ENCODE measurements around the gene LRMDA. TPM values are rescaled to one million over a fixed set of nuclear protein-coding genes. Genes with fewer than 3 reads are reported as not detected.

LRMDA gene
- total RNA-seq, 4 donors from 2014 or later = 1.4 to 23.1 (median 3.6) TPM

DNA sequence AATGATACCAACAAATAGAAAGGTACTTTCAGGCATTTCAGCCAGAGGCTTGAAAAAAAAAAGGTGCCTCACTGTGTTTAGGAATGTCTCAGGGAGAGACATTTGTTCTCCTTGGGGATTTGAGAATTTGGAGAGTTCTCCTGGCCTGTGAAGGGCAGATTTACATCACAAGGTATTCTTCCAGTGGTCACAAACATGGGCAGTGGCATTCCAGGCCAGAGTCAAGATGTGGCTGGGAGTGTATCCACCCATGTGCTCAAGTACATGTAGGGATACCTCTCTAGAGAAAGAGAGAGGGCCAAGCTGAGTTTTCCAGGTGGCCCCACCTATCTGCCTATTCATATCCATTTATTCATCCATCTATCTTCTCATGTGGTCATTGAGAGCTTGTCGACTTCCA, 253.8 kb downstream of the LRMDA start:
- no peak overlapping the region for H3K27ac ChIP-seq
- no peak for DNase-seq

DNA sequence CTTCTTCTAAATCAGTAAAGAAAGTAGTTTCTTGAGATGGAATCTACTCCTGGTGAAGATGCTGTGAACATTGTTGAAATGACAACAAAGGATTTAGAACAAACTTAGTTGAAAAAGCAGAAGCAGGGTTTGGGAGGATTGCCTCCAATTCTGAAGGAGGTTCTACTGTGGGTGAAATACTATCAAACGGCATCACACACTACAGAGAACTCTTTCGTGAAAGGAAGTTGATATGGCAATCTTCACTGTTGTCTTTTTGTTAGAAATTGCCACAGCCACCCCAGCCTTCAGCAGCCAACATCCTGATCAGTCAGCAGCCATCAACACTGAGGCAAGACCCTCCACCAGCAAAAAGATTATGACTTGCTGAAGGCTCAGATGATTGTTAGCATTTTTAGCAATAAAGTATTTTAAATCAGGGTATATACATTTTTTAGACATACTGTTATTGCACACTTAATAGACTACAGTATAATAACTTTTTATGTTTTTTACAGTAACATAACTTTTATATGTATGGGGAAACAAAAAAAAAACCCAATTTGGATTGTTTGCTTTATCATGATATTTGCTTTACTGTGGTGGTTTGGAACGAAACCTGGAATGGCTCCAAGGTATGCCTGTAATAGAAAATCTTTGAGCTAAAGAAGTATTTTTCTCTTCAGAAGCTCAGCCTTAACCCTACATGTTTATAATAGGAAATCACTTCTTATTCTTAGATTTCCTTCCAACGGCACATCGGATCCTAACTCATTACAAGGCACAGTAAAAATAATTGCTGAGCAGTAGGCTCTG, 257.3 kb downstream of the LRMDA start:
- no peak overlapping the region for H3K4me3 ChIP-seq
- no peak overlapping the region for H3K27ac ChIP-seq
- no peak for TF ChIP-seq POLR2A (IDR thresholded peaks at IDR 0.05)
- TF ChIP-seq, protein P1, sequence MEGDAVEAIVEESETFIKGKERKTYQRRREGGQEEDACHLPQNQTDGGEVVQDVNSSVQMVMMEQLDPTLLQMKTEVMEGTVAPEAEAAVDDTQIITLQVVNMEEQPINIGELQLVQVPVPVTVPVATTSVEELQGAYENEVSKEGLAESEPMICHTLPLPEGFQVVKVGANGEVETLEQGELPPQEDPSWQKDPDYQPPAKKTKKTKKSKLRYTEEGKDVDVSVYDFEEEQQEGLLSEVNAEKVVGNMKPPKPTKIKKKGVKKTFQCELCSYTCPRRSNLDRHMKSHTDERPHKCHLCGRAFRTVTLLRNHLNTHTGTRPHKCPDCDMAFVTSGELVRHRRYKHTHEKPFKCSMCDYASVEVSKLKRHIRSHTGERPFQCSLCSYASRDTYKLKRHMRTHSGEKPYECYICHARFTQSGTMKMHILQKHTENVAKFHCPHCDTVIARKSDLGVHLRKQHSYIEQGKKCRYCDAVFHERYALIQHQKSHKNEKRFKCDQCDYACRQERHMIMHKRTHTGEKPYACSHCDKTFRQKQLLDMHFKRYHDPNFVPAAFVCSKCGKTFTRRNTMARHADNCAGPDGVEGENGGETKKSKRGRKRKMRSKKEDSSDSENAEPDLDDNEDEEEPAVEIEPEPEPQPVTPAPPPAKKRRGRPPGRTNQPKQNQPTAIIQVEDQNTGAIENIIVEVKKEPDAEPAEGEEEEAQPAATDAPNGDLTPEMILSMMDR (IDR thresholded peaks at IDR 0.05) = no peak
- H3K9me3 ChIP-seq = no peaks in the 10 kb centered on the region
- no peaks in the 10 kb centered on the region for H3K36me3 ChIP-seq
- H3K4me1 ChIP-seq = no peaks in the 10 kb centered on the region
- DNase-seq = no peak
- H3K27me3 ChIP-seq = no peaks in the 10 kb centered on the region

More for the DNA sequence above, 253.8 kb downstream of the LRMDA start:
- no peak overlapping the region for H3K4me3 ChIP-seq
- no peaks in the 10 kb centered on the region for H3K9me3 ChIP-seq
- no peaks in the 10 kb centered on the region for H3K36me3 ChIP-seq
- no peaks in the 10 kb centered on the region for H3K27me3 ChIP-seq
- H3K4me1 ChIP-seq = no peaks in the 10 kb centered on the region
- no peak for TF ChIP-seq POLR2A (IDR thresholded peaks at IDR 0.05)
- TF ChIP-seq, protein P1 (IDR thresholded peaks at IDR 0.05) = no peak

DNA sequence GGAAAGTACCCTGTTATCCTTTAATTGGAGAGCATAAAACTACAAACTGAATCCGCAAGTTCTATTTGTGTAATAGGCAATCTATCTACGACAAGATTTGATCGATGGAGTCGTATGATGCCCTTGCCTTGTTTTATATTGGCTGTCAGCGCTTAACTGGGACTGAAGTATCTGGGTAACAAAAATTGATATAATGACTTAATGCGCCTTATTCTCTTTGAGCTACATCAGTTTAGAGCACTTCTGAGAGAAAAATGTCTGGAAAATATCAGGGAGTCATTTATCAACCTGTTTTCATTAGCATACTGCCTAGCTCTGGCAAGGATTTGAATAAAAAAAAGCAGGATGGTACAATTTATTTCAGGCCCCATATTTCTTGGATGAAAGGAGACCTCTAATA, 262.1 kb downstream of the LRMDA start:
- no peaks in the 10 kb centered on the region for H3K9me3 ChIP-seq
- H3K27me3 ChIP-seq = no peaks in the 10 kb centered on the region
- DNase-seq = no peak
- no peaks in the 10 kb centered on the region for H3K36me3 ChIP-seq
- H3K4me3 ChIP-seq = no peak overlapping the region
- H3K27ac ChIP-seq = no peak overlapping the region
- H3K4me1 ChIP-seq = no peaks in the 10 kb centered on the region
- TF ChIP-seq, protein P1 (IDR thresholded peaks at IDR 0.05) = no peak
- TF ChIP-seq POLR2A (IDR thresholded peaks at IDR 0.05) = no peak

DNA sequence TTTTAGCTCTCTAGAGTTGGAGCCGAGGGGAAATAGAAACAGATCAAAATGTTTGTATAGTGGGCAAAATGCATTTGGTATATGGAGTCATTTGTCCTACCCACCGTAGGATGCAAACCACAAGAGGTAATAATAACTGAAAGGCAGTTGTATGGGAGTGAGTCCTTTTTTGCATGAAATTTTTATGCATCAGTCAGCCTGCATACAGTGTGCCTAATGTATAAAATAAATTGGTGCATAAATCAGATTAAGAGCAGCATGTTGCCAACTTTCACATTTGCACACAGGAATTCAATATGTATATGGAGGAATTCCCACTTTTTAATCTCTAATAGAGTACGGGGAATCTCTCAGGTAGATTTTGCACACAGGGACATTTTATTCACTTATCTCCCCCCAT, 262.8 kb downstream of the LRMDA start:
- Histone ChIP-seq H3K27ac (no peak overlapping the region), H3K27me3 (no peaks in the 10 kb centered on the region), H3K4me1 (no peaks in the 10 kb centered on the region), H3K36me3 (no peaks in the 10 kb centered on the region), H3K9me3 (no peaks in the 10 kb centered on the region), H3K4me3 (no peak overlapping the region)
- DNase-seq = no peak
- no peak for TF ChIP-seq POLR2A (IDR thresholded peaks at IDR 0.05)
- TF ChIP-seq, protein P1 (IDR thresholded peaks at IDR 0.05) = no peak

DNA sequence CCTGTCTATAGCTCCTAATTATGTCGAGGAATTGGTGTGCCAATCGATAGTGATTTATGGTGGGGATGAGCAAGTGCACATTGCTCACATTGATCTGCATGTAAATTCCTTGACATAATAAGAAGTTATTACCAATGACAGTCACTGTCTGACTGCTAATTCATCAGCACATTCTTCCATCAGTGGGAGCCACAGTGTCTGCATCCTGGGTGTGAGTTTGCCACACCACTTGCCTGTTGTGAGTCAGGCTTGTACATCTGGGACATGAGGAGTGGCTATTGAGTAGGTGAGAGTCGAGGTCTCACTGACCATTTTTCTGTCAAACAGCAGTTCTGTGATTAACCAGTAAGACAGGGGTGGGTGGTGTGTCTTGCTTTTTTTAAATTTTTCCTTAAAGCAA, 263.4 kb downstream of the LRMDA start:
- no peak for DNase-seq
- no peak overlapping the region for H3K27ac ChIP-seq

More for the DNA sequence above, 263.4 kb downstream of the LRMDA start:
- Histone ChIP-seq H3K4me3 (no peak overlapping the region), H3K9me3 (no peaks in the 10 kb centered on the region), H3K36me3 (no peaks in the 10 kb centered on the region), H3K27me3 (no peaks in the 10 kb centered on the region), H3K4me1 (no peaks in the 10 kb centered on the region)
- TF ChIP-seq, protein P1 (IDR thresholded peaks at IDR 0.05) = no peak
